ENCODE measurements around the gene CCT8.

GRCh38 chr21:29078869-29079767 is 5.7 kb upstream of the CCT8 start:
- TF ChIP-seq CTCF (IDR thresholded peaks at IDR 0.05) (no peak), POLR2A (IDR thresholded peaks at IDR 0.05) (no peak)

Measured in prostate gland (tissue), 2 donors.